ENCODE data around the gene ZNRF4. TPM values are rescaled to one million over a fixed set of nuclear protein-coding genes. Genes with fewer than 3 reads are reported as not detected.

The ZNRF4 gene
- total and polyA plus RNA-seq, 2 of the 8 experiments (the other 6 are each of a cell fraction or from before 2014, with no cell fraction given) = not detected

- Histone ChIP-seq H3K18ac (ENCODE audit: extremely low read depth, low read length) (no peak overlapping the region), H2BK20ac (ENCODE audit: low read length) (no peak overlapping the region), H2AK5ac (ENCODE audit: low read depth, low read length) (no peak overlapping the region), H3K27me3 (replicated peaks in 1 of 4; ENCODE audit: control insufficient read depth in 3 of 4, extremely low read depth in 1 of 4, insufficient read depth in 3 of 4, low read length in 3 of 4) (peaks cover 0 to 1% (median 0%) of the 10 kb centered on the region in 4 experiments; a peak in 2 of 7 replicates), H3K14ac (ENCODE audit: insufficient read length) (no peak overlapping the region), H4K8ac (ENCODE audit: extremely low read depth, insufficient read depth, low read length) (no peak overlapping the region), H3K23ac (ENCODE audit: insufficient read length) (no peak overlapping the region), H4K5ac (ENCODE audit: insufficient read length, low read depth, low read length) (no peak overlapping the region), H3K4me2 (ENCODE audit: insufficient read depth in 1 of 2, low read depth in 2 of 2, low read length in 2 of 2) (no peak overlapping the region), H3K23me2 (ENCODE audit: low read depth, low read length) (peaks cover 2% of the 10 kb centered on the region; the same call in 1 of the 2 replicates), H3K79me2 (ENCODE audit: control insufficient read depth in 1 of 2, insufficient read depth in 2 of 2, low read length in 2 of 2) (no peaks in the 10 kb centered on the region), H2BK5ac (ENCODE audit: low read depth, low read length) (no peak overlapping the region), H3K4me3 (ENCODE audit: extremely low read depth in 1 of 4, insufficient read depth in 2 of 4, low read depth in 3 of 4, low read length in 4 of 4) (no peak overlapping the region), H3K4me1 (replicated peaks in 1 of 4; ENCODE audit: control insufficient read depth in 3 of 4, insufficient read depth in 4 of 4, low read length in 3 of 4) (no peaks in the 10 kb centered on the region), H2AFZ (ENCODE audit: low read length) (no peak overlapping the region), H3K36me3 (ENCODE audit: control insufficient read depth in 2 of 4, insufficient read depth in 4 of 4, low read length in 3 of 4) (no peaks in the 10 kb centered on the region), H2BK12ac (ENCODE audit: low read depth, low read length) (no peak overlapping the region), H2BK120ac (replicated peaks; ENCODE audit: low read depth, low read length) (no peak overlapping the region), H4K20me1 (replicated peaks in 1 of 2; ENCODE audit: control insufficient read depth in 1 of 2, insufficient read depth in 2 of 2, low read length in 2 of 2) (no peaks in the 10 kb centered on the region), H3K79me1 (ENCODE audit: low read depth, low read length) (no peaks in the 10 kb centered on the region), H3K4ac (replicated peaks; ENCODE audit: insufficient read length, low read depth, low read length) (no peak overlapping the region), H3K9me3 (ENCODE audit: insufficient read depth in 2 of 2, low read depth in 1 of 2, low read length in 1 of 2) (0 out of 4 replicates have a peak, but pooled peaks cover 0 to 2% of the 10 kb centered on the region in 2 experiments), H4K91ac (replicated peaks; ENCODE audit: insufficient read length, low read length) (no peak overlapping the region), H3K27ac (ENCODE audit: low read depth, low read length) (no peak overlapping the region), H3K9ac (replicated peaks in 1 of 4; ENCODE audit: extremely low read depth in 1 of 4, low read depth in 3 of 4, low read length in 3 of 4) (no peak overlapping the region), H3K56ac (replicated peaks; ENCODE audit: insufficient read length, low read depth, low read length) (no peak overlapping the region), H2BK15ac (ENCODE audit: low read length) (no peak overlapping the region)
- POLR2A ChIA-PET (ENCODE audit: partially characterized antibody) = interaction anchor here (1.3 kb wide), 1 partner anchor 30 kb away, joined by 3 read pairs; no protein-coding TSS in a partner anchor
- DNase-seq (ENCODE audit: low read depth in 1 of 2, low spot score in 2 of 2) (no peak), FAIRE-seq (no peak)
- 81% methylated on average over 4 of the region's 5 CpGs; no CpG with 5 or more reads in 1 of the 2 experiments for WGBS, 2 experiments (ENCODE audit: extremely low coverage in 1 of 2, insufficient coverage in 1 of 2, insufficient read length in 1 of 2, insufficient replicate concordance in 2 of 2, low coverage in 1 of 2, low lambda C conversion rate in 2 of 2, missing lambda C conversion rate in 1 of 2)
- CTCF ChIA-PET (ENCODE audit: partially characterized antibody) = no interaction called here
- TF ChIP-seq CBX5 (IDR thresholded peaks at IDR 0.05; ENCODE audit: low read depth, low read length) = no peak
- no peak for TF ChIP-seq SIN3A (conservative IDR thresholded peaks at IDR 0.05 in 1 of 2, IDR thresholded peaks at IDR 0.05 in 1 of 2; ENCODE audit: low read depth in 1 of 2, low read length in 2 of 2)
- no peak for TF ChIP-seq POLR2A (IDR thresholded peaks at IDR 0.05; ENCODE audit: control extremely low read depth in 1 of 2, low read depth in 2 of 2, low read length in 2 of 2)
- no peak for TF ChIP-seq RAD21 (IDR thresholded peaks at IDR 0.05 in 1 of 2, conservative IDR thresholded peaks at IDR 0.05 in 1 of 2; ENCODE audit: low read depth in 2 of 2, low read length in 2 of 2)
- no peak for TF ChIP-seq SUZ12 (IDR thresholded peaks at IDR 0.05; ENCODE audit: low read length)
- no peak for TF ChIP-seq SP4 (IDR thresholded peaks at IDR 0.05; ENCODE audit: low read length)
- no peak for TF ChIP-seq PHF8 (conservative IDR thresholded peaks at IDR 0.05; ENCODE audit: low read depth, low read length)
- no peak for TF ChIP-seq CBX8 (IDR thresholded peaks at IDR 0.05; ENCODE audit: borderline replicate concordance, low read depth, low read length)
- TF ChIP-seq SAP30 (IDR thresholded peaks at IDR 0.05; ENCODE audit: insufficient read depth, insufficient replicate concordance, low read length) = no peak
- no peak for TF ChIP-seq TCF12 (IDR thresholded peaks at IDR 0.05; ENCODE audit: low read depth, low read length)
- no peak for TF ChIP-seq KDM5A (IDR thresholded peaks at IDR 0.05; ENCODE audit: low read length)
- no peak for TF ChIP-seq EP300 (IDR thresholded peaks at IDR 0.05; ENCODE audit: borderline replicate concordance in 1 of 2, low read depth in 2 of 2, low read length in 2 of 2)
- TF ChIP-seq BCL11A (IDR thresholded peaks at IDR 0.05; ENCODE audit: low read depth in 2 of 2, low read length in 2 of 2) = no peak
- no peak for TF ChIP-seq GTF2F1 (IDR thresholded peaks at IDR 0.05; ENCODE audit: borderline replicate concordance, low read depth, low read length)
These were observed 474 bp upstream of the ZNRF4 start for GRCh38 chr19:5454743-5455142.
